HG02610 (cell line): ENCODE data around the gene KCNK4.

Experiments
- ATAC-seq: cut with Tn5 transposase; IDR thresholded peaks from one replicate; pipeline ENCODE4 v1.9.1; 2021; ENCODE audit warnings: mild to moderate bottlenecking, moderate library complexity; ENCODE audit not compliant: unreplicated experiment

Gene KCNK4

DNA sequence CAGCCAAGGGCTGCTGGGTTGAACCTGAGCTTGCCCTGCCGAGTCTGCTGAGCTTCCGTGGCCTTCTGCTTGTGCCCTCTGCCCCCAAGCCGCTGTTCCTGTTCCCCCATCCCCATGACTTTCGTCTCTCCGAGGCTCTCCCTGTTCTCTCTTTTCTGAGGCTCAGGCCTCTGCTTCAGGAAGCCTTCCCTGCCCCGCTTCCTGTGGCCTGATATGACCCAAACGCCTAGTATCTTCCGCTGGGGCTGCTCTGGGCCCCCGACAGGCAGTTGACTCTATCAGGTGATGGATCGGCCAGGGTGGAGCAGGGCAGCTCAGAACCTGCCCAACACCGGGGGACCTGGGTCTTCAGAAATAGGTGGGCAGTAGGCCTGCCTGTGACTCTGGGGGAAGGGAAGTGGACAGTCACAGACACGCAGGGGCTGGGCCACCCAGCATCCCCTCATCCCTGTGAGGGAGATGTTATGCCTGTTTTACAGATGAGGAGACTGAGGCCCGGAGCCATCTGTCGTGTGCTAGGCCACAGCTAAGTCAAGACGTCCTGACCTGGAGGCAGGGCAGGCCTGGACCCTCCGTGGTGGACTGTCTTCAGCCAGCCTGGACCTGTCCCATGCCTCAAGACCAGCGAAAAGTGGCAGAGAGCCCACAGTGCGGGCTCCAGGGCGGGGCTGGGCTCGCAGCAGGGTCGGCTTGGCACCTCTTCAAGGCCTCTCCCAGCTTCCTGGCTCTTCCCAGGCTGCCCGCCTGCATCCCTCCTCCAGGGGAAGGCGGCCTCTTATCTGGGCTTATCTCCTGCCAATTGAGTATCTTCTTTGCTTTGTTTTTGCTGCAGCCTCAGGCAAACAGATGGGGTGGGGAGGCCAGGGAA, 22.8 kb upstream of the KCNK4 start:
- no peak for ATAC-seq

DNA sequence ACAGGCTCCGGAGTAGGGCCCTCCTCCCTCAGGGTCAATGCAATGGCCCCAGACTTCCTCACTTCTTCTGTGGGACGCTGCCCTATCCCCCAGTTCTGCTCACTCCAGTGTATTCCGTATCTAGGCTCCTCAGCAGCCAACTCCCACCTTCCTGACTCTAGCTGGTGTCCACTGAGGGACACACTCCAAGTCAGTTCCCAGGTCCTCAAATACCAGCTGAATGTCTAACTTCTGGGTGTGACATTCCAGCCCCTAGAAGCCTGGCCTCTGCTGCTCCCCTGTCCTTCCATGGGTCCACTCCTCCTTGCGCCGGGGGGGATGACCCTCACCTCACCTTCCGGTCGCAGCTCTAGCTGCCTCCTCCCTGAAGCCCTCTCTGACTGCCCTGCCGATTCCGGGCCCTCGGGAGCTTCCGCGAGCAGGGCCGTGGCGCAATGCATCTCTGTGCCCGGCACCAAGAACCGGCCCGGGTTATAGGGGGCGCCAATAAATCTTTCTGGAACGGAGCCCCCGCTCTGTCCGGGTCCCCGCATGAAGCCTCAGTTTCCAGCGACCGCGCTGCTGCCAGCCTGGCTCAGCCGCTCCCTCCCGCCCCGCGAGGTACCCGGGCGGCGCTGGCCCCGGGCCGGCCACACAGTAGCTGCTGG, 22.1 kb upstream of the KCNK4 start:
- ATAC-seq: peak; percentile 12

- ATAC-seq: peak; percentile 74
Observed at GRCh38 chr11:64269540-64270220, 21.4 kb upstream of the KCNK4 start.

GRCh38 chr11:64275031-64275800, 15.9 kb upstream of the KCNK4 start:
- ATAC-seq: no peak

DNA sequence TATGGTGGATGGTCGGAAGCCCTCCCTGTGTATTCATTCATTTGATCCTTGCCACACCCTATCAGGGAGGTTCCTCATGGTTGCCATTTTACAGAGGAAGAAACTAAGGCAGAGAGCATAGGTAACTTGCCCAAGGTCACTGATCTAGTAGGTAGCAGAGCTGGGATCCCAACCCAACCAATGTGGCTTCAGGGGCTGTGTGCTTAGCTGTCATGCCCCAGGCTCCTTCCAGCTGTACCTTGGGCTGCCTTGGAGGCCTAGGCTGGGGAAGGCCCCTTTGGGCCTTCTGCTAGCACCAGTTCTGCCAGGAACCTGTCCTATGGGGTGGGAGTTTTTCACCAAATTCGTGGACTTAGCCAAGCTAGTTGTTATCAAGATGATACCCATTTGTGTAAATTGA, 15.3 kb upstream of the KCNK4 start:
- ATAC-seq: no peak

DNA sequence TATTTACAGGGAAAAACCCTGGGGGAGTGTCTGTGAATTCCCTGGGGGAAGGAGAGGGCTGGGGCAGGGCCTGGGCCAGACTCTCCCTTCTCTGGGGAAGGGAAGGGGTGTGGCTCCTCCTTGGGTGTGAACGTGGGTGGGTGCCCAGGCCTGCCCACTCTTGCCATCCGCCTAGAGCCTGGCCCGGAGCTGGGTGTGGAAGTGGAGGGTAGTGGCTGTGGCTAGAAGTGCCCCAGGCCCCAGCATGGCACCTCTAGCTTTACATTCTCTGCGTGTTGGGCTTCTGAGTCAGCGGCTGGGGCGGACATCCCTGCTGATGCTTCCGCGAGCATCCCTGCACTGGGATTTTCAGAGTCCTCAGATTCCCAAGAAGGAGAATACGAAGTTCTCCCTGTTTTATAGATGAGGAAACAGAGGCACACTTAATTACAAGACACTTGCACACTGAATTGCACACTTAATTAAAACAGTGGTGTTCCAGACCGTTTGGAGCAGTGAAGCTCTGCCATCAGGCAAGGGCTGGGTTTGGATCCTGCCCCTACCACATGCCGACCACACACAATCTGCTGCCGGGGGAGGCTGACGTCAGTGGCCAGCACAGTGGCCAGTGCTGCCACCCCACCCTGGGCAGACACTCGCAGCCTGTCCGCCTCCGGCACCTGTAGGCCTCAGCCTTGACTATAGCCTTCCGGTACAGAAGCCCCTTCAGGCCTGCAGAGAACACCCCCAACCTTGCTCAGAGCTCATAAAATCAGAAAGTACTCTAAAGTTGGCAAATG, 14.3 kb upstream of the KCNK4 start:
- ATAC-seq: no peak

DNA sequence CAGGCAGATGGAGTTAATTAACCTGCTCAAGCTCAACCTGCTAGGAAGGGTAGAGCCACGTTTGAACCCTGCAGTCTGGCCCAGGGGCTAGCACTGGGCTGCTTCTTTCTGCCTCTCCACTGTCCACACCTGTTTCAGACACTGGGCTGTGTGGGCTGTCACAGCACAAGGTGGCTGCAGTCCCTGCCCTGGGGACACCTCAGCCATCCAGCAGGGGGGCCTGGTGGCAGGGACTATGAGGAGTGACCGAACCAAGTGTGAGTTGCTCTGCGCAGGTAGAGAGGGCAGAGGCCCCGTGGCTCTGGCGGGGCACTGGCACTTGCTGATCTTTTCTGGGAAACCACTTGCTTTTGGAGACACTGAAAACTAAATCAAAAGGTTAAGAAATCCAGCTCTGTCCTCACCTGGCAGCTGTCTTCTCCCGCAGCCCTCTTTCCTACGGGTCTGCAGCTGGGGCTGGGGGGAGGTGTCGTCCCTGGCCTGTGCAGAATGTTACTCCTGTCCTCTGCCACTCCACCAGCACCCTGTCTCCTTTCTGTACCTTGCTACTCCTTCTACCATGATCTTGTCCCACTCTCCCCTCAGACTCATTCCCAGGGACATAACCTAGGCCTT, 12.4 kb upstream of the KCNK4 start:
- no peak for ATAC-seq

DNA sequence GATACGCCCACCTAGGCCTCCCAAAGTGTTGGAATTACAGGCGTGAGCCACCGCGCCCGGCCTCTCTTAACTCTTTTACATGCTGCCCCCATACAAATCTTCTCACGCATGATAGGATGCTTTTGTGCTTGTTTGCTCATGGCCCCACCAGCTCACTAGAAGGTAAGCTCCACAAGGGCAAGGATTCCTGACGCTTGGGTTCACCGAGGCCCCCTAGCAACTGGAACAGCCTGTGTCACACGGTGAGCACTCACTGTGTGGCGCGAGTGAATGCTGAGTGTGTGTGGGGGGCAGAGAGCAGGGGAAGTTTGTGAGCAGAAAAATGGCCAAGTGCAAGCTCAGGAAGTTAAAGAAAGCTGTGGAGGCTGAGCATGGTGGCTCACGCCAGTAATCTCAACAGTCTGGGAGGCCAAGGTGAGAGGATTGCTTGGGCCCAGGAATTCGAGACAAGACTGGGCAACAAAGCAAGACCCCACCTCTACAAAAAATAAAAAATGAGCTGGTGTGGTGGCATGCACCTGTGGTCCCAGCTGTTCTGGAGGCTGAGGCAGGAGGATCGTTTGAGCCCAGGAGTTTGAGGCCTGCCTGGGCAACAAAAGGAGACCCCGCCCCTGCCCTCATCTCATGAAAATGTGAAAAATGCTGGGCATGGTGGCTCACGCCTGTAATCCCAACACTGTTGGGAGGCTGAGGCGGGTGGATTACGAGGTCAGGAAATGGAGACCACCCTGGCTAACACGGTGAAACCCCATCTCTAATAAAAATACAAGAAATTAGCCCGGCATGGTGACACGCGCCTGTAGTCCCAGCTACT, 8.9 kb upstream of the KCNK4 start:
- no peak for ATAC-seq

DNA sequence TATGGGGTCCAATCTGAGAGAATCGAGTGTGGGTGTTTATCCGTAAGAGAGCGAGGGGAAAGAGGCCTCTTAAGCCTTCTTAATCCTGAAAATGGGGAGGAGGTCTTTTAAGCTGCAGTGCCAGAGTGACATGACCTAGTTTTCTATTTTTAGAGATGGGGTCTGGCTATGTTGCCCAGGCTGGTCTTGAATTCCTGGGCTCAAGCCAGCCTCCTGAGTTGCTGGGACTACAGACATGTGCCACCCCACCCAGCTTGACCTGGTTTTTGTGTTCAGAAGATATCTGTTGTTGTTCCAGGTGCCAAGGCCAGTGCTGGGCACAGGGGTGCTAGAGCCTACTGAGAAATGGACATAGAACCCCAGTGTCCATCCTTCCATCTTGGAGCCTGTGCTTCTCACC, 8.0 kb upstream of the KCNK4 start:
- no peak for ATAC-seq

DNA sequence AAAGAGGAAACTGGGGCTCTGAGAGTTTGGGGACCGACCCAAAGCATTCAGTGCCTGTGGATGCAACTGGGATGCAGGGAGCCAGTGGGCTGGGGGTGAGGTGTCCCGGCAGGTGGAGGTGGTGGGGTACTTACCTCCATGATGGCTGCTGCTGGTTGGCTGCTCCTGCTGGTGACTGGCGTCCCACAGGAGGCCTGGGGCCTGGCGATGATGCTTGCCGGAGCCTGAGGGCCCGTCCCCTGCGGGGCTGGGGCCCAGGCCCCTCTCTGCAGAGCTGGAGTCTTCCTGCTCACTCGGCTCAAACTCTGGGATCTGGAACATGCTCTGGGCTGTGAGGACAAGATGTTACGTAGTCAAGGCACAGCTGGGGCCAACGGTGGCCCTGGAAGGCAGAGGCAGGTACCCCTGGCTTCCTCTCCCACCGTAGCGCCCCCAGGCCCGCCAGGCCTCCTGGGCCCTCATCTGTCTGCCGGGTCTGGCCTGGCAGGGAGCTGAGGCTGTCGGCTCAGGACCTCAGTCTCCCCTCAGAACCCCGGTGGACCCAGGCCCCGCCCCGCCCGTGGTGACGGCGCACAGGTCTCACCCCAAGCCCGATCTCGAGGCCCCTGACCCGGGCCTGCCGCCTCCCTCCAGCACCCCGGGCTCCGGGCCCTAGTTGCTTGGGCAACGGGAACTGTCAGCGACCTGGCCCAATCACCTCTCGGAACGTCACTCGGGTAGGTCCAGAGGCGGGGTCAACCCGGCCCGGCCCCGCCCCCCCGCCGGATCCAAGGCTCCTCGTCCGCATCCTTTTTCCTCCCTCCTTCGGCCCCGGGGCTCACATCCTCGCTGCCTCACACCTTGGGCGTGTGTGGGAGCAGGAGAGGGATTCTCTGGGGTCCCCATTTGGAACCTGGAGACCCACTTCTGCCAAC, 6.8 kb upstream of the KCNK4 start, which contains the start of gene BAD:
TSS of gene BAD (minus strand) at position 618 of the 914 bp plus-strand sequence. CDS start at position 321, 297 bp downstream.
- peak; percentile 79 for ATAC-seq

GRCh38 chr11:64284962-64285884, 5.9 kb upstream of the KCNK4 start, which contains the start of gene GPR137:
GPR137 (plus strand) TSS chr11:64285848; CDS start chr11:64286525, 677 bp downstream.
- ATAC-seq: peak; percentile 43

DNA sequence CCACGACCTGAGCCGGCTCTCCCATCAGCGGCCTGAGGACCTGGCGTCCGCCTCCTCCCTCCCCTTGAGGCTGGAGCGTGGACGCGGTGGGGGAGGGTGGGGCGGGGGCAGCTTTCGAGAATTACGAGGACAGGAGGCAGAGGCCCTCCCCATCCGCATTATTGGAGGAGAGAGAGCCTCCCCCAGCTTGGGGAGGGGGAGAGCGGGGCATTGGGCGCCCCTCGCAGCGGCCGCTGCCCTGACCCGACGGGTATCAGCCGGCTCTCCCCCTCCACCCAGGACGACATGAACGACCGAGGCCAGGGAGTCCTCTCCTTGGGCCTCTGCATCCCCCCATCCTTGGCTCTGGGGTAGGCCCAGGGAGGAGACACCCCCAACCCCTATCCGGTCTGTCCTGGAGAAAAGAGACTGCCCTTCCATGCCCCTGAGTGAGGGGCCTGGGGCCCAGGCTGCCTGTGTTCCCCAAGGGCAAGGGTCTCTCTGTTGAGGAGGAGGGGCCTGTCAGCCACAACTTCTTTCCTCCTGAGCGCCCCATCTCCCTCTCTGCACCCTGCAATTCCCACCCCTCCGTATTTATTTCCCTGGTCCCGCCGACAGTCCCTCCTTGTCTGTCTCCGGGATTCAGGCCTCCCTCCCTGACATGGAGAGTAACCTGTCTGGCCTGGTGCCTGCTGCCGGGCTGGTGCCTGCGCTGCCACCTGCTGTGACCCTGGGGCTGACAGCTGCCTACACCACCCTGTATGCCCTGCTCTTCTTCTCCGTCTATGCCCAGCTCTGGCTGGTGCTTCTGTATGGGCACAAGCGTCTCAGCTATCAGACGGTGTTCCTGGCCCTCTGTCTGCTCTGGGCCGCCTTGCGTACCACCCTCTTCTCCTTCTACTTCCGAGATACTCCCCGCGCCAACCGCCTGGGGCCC, 5.0 kb upstream of the KCNK4 start:
- ATAC-seq: no peak

DNA sequence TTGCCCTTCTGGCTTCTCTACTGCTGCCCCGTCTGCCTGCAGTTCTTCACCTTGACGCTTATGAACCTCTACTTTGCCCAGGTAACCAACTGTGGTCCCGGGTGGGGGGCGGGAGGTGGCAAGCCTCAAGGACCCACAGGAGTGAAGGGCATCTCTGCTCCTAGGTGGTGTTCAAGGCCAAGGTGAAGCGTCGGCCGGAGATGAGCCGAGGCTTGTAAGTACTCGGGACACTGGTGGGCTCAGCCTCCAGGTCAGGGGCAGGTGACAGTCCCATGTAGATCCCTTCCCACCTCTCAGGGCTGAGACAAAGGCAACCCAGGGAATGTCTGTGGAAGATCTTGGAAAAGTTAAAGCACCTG, 4.3 kb upstream of the KCNK4 start:
- no peak for ATAC-seq

DNA sequence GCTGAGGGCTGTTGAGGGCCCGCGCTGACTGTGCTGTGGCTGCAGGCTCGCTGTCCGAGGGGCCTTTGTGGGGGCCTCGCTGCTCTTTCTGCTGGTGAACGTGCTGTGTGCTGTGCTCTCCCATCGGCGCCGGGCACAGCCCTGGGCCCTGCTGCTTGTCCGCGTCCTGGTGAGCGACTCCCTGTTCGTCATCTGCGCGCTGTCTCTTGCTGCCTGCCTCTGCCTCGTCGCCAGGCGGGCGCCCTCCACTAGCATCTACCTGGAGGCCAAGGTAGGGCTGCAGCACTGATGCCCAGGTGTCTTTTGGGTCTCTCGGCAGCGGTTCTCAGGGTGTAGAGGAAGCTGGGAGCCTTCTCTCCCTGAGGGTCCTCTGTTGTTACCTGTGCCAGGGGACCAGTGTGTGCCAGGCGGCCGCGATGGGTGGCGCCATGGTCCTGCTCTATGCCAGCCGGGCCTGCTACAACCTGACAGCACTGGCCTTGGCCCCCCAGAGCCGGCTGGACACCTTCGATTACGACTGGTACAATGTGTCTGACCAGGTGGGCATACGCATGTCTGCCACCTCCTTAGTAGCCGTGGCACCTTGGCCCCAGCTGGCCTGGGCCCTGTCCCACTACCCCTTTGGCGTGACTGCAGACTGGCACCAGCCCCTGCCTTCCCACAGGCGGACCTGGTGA, 3.3 kb upstream of the KCNK4 start:
- no peak for ATAC-seq

- ATAC-seq: no peak
Observed at GRCh38 chr11:64288353-64288750, 2.8 kb upstream of the KCNK4 start.
